Kidney tubule cell (primary cell): ENCODE measurements around the gene ASCL2.
A peak's percentile ranks its signal among the peaks of the same experiment; 100 is the strongest.

Experiments
- DNase-seq: peaks from one replicate; pipeline ENCODE4 v3.0.0-alpha.2; 2018; ENCODE audit warnings: low spot score

Gene ASCL2

DNA sequence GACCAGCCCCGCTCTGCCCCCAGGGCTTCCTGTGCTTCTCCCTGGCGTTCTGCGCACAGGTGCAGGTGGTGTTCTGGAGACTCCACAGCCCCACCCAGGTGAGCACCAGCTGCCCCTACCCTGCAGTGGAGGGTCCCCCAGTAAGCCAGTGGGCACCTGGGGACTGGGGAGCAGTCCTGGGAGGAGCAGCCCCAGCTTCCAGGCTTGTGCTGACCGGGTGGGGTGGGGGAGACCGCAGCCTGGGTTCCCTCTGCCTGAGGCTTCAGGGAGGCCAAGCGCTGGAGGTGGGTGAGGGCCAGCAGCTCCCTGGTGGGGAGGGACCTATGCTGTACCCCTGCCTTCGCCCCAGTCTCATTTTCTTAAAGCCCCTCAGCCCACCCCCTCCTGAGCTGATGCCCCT lies 38.3 kb upstream of the ASCL2 start:
- no peak for DNase-seq

DNA sequence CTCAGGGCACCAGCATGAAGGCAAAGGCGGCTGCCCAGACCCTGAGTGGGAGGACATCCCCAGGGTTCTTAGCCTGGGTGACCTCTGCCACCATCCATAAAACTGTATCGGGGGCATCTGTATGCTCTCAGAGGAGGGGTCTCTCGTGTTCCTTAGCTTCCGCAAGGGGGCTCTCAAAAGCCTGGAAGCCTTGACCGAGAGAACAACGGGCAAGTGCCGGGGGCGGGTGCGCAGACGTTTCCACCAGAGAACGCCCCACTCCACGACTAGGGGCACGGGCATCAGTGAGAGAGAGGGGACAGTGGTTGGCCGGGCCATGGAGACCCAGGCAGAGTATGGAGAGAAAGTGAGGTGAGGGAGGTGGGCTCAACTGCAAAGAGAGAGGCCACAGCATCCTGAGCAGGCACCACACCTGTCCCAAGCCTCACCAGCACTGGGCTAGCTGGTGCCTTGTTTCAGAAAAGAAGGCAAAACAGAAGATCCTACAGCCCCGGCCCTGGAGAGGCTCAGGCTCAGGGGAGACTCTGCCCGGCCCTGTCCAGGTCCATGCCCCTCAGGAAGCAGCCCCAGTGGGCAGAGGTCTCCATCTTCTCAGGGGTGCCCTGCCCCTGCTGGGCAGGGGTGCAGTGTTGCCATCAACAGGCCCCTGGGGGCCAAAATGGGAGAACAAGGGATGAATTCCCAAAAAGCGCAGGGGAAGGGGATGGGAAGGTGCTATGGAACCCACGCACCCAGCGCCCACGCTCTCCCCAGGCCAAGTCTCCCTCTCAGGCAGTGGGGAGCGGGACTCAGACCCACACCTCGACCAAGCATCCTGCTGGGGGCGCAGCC lies 37.3 kb upstream of the ASCL2 start:
- DNase-seq, result no peak

DNA sequence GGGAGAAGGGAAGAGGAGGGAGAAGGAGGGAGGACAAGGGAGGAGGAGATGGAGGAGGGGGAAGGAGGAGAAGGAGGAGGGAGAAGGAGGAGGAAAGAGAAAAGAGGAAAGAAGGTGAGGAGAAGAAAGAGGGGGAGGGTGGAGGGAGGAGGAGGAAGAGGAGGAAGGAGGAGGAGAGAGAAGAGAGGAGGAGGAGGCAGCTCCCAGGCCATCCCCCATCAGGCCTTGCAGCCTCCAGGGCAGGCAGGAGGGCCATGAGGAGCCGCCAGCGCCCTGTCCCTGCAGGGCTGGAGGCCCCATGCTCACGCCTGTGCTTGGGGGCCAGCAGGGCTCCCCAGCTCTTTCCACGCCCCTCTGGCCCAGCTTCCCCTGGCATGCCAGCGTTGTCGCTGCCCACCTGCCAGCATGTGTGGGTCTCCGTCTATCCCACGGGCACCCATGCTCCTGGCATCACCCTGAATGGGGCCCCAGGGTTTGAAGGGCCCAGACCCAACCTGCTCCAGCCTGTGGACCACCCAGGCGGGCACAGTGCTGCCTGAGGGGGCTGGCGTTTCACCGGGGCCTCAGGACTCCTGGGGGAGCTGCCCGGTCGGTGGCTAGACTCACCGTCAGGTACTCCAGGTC lies 36.6 kb upstream of the ASCL2 start:
- no peak for DNase-seq

DNA sequence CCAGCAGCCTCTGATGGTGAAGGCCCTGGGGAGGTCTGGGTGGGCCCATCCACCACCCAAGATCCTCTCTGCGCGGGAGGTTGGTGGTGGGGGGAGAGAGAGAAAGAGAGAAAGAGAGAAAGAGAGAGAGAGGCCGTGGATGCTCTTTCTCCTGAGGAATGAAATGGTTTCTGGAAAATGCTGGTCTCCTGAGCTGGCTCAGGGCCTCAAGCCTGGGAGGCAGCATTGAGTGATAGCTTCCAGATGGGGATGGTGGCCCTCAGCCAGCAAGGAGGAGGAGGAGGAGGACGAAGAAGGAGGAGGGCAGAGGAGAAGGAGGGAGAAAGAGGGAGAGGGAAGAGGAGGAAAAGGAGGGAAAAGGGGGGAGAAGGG lies 36.0 kb upstream of the ASCL2 start:
- DNase-seq, result no peak

DNA sequence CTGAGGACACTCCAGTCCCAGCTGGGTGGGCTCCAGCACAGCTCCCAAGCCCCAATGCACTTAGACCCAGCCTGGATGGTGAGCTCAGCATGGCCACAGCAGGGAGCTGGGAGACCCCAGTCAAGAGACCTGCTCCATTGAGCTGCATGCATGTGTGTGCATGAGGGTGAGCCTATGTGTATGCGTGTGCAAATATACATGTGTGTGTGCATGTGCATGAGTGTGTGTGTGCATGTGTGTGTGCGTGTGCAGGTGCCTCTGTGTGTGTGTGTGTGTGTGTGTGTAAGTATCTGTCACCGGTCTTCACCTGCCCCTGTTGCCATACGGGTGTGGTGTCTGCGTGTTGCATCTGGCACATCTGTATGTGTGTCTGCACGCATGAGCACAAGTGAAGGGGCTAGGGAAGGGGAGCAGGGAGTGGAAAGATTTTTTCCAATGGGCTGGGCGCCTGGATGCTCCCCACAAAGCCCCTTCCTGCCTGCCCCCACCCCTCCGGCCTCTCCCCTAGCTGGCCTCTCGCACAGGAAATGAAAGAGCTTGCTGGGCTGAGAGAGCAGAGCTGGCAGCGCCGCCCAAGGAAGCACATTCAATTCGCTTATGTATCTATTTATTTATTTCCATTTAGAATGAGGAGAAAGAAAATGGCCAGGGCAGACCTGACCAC lies 35.5 kb upstream of the ASCL2 start:
- DNase-seq, result no peak

DNA sequence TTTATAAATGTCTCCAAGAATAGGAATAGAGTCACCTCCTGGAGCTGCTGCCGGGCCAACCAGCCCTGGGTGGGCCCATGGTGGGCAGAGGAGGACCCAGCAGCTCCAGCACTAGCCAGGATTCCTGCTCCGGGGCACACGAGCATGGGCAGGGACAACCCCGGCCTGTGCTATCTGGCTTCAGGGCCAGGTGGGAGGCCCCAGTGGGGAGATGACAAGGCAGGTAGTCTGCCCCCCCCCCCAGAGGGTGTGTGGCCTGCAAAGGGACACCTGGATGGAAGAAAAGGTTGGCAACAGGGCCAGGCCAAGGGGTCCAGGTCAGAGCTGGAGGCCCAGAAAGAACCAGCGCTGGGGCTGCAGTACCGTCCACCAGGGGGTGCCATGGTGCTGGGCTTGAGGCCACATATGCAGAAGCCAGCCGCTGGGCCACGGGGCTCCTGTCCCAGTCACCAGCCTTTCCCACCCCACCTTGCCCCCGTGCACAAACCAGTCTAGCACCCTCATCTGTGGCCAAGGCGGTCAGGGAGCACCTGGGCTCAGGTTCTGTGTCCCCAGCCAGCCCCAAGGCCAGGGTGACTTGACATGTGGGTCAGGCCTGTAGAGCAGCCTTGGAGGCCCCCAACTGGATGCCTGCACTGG lies 34.9 kb upstream of the ASCL2 start:
- peak; percentile 61 for DNase-seq

DNA sequence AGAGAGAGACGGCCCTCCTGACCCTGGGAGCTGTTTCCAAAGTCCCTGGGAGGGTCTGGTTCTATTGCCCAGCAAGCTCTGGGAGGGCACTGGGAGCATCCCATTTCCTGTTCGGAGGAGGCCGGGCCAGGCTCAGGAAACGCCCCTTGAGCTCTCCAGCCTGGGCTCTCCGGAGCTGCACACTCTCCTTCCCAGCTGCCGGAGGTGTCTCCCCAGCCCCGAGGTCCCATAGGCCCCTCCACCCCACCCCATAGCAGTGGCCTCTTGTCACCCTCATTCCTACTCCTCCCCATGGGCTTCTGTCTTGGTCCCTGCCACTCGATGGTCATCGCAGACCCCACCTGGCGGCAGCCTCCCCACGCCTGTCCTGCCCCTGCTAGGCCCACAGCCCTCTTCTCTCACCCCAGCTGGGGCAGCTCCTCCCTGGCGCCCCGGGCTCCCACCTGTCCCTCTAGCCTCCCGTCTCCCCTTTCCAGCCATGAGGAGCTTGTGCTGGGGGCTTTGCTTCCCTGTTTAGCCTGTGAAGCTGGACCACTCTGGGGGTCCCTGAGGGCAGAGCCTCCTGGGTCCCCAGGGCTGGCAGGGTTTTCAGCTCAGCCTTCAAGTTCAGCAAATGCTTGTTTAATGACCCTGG lies 34.2 kb upstream of the ASCL2 start:
- DNase-seq, result no peak

DNA sequence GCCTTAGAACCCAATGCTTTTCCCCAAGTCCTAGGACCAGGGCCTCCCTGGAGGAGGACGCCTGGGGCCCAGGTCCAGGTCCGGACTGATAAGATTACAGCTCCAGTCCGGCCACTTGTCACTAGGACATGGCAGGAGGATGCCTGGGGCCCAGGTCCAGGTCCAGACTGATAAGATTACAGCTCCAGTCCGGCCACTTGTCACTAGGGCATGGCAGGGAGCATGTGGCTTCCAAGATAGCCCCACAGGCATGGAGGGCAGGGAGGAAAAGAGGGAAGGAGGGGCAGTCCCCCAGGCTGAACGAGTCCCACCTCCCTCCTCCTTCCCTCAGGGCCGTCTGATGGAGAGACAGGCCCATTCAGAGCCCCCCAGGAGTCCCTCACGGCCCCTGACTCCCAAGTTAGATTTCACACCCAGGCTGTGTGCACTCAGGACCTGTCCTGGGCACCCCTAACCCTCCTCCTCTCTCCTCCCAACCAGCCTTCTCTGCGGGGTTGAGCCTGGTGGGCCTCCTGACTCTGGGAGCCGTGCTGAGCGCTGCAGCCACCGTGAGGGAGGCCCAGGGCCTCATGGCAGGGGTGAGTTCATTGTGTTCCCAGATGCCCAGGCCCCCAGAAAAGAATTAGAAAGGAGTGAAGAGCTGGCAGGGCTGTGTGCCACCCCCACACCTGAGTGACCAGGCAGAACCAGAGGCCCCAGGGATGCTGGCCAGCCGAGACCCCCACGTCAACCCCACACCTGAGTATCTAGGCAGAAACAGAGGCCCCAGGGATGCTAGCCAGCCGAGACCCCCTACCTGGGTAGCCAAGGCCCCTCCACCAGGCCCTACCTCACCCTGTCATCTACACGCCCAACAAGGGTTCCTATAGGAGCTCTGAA lies 33.5 kb upstream of the ASCL2 start:
- DNase-seq, result no peak

DNA sequence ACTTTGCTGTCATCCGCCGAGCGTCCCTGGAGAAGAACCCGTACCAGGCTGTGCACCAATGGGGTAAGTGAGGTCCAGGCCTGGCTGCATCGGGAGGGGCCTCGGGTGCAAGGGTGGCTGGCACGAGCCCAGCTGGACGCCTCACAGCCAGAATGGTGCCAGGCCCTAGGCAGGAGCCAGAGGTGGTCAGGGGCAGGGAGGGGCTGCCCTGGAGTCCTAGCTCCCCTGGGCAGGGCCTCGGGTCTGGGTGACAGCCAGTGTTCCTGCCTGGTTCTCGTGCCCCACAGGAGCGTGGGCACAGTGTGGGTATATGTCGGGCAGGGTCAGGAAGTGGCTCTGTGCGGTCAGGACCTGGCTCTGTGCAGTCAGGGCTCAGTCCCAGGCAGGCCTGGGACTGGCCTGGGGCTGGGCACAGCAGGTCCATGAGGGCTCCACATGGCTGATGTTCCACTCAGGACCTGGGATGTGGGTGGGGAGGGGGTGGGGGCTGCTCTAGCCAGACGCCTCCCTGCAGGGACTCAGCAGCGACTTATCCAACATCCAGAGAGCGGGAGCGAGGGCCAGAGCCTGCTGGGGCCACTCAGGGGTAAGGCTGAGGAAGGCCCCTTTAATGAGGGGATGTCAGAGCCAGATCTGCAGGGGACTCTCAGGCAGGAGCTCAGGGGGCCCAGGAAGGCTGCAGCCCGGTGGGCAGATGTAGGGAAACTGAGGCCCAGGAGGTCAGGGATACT lies 32.7 kb upstream of the ASCL2 start:
- no peak for DNase-seq

DNA sequence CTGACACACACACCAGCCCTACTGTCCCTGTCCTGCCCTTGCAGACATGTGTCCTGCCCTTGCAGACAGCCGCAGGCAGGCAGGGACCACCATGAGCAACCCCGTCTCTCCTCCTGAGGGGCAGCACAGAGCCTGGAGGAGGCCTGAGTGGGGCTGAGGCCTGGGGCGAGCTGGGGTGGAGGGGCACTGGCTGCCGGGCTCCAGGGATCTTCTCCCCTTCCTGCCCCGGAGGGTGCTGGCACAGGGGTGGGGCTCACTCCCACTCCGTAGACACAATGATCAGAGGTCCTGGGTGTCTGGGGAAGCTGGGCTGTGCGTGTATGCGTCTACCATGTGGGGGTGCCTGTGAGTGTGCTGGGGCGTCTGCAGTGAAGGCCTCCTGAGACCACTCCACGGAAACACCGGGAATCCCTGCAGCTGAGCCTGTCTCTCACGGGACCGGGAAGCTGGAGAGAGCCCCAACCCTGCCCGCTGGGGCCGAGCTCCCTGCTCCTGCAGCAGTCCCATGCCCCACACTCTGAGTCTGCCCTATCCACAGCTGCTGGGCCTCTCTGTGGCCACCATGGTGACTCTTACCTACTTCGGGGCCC lies 32.0 kb upstream of the ASCL2 start:
- DNase-seq, result no peak

DNA sequence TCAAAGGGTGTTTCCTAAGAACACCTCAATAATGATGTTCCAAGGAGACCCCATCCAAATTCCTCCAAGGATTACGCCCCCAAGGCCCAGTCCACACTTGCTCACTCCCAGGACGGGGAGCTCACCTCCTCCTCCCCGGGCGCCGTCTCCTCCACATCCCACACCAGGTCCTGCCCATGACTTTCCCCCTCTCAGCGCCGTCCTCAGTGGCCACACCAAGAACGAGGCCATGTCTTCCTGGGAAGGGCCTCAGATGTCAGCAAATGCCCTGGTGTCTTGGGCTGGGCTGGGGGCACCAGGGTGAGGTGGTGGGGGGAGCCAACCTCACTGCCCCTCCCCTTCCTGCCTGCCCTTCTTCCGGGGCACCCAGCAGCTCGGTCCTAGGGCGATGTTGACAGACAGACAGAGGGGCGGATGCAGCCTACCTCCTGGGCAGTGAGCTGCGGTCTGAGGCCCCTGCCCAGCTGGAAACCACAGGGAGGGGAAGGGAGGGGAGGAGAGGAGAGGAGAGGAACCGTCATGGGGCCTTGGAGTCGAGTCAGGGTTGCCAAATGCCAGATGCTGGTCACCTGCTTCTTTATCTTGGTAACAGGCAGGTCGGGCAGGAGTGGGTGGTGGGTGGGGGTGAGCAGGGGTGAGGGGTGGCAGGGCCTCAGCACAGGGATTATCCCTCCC lies 31.4 kb upstream of the ASCL2 start, which contains the start of the genes C11orf21 and TSPAN32:
Gene C11orf21, minus strand, starts transcription at position 288 of the 675 bp plus-strand sequence. Its CDS starts 110 bp downstream, at position 178.
Gene TSPAN32, plus strand, starts transcription at position 383 of the 675 bp plus-strand sequence. Its CDS starts 137 bp downstream, at position 520.
- DNase-seq, result peak; percentile 6

DNA sequence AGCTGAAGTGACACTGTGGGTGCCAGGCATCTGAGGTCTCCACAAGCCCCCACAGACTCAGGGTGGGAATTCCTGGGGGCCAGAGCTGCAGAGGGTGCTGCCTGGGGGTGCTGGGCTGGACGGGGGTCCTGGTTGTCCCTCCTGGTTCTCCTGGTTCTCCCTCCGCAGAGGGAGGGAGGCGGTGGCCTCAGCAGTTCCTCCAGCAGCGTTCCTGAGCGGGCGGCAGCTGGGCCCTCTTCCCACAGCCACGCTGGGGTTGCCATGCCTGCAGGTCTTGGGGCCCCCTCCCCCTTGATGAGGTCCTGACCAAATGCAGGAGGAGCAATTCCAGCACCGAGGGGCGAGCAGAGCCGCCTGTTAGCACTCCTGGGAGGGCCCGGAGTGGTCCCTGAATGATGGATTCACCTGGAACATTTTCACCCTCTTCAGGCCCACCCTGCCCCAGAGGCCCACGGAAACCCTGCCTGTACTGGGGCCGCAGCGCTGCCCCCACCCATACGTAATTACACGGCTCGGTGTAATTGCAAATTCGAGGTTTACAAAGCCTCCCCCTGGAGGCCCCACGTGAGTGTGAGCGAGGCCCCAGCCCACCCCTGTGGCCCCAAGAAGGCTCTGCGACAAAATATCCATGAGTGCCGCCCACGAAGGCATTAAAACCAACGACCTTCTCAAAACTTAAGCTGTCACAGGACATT lies 30.7 kb upstream of the ASCL2 start:
- no peak for DNase-seq

DNA sequence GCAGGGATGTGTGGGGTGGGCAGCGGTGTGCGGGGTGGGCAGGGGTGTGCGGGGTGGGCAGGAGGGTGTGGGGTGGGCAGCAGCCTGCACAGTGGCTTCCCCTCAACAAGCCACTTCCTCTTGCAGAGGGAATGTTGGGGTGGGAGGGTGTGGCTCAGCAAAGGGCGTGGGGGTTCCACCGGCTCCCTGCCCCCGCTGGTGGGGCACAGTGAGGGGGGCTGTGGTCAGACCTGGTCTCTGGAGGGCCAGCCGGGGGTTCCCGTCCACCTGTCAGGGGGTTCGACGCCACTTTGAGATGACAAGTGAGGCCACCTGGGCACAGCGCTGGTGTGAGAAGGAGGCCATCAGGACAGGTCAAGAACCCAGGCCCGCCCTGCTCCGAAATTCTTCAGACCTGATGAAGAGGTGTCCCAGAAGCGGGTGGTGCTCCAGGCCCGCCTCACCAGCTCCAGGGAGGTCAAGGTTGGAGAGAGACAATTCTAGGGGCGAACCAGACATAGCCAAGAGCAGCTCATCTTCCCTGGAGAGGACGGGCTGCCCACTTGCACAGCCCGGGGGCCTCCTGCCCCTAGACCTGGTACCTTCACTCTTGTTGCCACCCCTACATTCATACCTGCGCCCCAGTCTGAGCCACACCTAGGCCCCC lies 30.0 kb upstream of the ASCL2 start:
- no peak for DNase-seq

DNA sequence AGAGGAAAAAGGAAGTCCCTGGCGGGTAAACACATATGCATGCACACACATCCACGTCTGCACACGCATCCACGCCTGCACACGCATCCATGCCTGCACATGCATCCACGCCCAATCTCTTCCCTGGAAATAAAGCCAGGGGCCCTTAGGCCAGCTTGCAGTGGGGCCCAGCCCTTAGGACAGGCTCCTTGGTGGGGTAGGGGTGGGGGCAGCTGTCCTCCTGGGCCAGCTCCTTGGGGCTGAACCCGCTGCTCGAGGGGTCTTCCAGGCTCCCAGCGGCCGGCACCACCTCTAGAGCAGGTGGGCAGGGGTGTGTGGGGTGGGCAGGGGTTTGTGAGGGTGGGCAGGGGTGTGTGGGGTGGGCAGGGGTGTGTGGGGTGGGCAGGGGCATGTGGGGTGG lies 29.4 kb upstream of the ASCL2 start:
- no peak for DNase-seq

DNA sequence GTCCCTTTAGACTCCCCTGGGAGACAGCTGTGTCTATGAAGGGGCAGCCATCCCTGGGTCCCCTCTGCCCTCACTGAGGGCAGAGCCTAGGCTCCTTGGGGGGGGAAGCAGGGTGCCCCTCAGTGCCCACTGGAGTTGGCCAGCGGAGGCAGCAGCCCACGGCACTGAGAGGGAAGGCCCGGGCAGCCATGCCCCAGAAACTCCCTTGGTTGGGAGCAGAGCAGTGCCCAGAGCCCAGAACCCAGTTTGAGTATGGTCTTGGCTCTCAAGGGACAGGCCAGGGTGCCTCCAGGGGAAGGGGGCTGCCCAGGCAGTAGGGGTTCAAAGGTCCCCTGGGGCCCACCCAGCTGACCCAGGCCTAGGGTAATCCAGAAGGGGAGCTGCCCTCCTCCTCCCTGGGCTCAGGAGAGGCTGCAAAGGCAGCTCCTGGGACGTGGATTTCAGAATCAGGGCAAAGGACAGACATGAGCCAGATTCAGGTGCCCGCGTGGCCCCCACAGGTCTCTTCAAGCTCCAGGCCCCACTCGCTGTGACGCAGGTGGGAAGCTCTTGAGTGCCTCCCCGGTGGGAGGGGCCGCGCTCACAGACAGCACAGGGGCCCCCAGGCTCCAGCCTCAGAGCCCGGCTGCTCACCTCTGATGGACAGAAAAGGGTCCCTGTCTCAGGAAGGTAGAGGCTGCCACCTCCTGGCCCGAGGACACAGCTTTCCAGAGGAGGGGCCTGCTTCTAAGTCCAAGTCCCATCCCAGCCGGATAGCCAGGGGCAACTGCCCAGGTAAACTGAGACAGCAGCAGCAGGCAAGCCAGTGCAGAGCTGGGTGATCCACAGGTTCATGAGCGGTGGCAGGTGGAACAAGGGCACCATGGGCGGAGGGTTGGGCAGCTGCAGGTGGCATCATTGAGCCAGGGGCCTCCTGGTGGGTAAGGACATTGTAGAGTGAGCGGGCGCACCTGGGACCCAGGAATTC lies 28.7 kb upstream of the ASCL2 start:
- DNase-seq, result peak; percentile 43

DNA sequence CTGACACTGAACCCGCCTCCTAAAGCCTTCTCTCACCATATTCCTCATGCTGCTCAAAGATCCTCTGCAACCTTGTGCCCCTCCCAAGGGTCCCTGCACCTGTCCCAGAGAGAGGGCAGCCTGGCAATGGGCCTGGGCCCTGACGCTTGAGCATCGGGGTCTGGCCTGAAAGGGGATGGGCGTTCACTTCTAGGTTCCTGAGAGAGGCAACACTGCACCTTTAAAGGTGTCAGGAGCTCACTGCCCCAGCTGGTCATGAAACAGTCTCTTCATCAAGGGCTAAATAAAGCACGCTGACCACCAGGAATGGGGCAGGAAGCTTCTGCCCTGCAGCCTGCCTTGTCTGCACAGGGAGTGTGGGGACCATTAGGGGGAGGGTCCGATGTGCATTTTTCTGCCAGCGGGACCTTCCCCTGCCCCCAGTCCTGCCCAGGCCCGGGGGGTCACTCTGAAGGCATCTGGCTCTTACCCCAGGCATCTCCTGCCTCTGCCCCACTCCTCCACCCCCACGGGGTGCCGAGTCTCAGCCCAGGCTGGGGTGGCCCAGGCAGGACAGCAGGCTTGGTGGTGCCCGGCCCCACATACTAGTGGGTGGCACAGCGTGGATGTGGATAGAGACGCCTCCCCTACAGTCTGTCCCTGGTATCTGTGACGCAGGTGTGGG lies 27.9 kb upstream of the ASCL2 start:
- no peak for DNase-seq
